NOMO-1 treated with dmso at 0.1 percent for 144 hours (cell line): ENCODE data around the gene ANKH.

Experiments used
- DNase-seq: peaks from one replicate; lab custom pipeline; 2025; ENCODE audit not compliant: unreplicated experiment; lab: John Stamatoyannopoulos, UW

Gene ANKH

GRCh38 chr5:14741131-14741530, 130.4 kb downstream of the ANKH start:
- no peak for DNase-seq

DNA sequence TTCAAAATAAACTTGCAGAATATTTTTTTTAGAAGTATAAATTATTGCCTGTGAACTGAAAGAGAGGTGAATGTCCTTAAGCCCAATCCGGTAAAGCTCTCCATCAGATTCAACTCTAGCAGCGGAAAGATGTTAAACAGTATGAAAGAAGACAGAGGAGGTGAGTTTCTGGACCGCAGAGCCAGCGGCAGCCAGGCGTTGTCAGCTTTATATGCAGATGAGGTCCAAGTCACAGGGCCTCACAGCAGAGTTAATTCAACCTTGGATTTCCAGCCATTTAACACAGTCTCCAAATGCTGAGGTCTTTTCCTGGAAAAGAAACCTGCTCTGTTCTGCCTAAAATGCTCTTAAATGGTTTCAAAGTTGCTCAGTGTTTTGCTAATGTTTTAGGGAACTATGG, 131.6 kb downstream of the ANKH start:
- no peak for DNase-seq

GRCh38 chr5:14739538-14739937, 132.0 kb downstream of the ANKH start:
- no peak for DNase-seq

DNA sequence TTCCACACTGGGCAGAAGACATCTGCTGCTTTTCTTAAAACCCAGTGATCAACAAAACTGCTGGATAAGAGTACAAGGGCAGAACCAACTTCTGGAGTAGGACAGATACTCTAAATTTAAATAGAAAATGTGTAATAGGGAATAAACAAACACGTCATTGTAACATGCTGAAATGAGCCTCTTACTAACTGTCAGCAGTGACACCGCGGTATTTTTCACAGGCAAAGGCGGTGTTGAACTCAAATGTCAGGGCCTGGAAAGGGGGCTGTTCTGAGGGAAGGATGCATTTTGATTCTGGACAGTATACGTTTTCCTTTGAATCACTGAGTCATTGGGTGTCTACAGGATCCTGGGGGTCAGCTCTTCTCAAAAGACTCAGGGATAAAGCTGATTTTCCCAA, 133.5 kb downstream of the ANKH start:
- DNase-seq, result no peak

GRCh38 chr5:14737291-14737690, 134.3 kb downstream of the ANKH start:
- no peak for DNase-seq

- DNase-seq, result no peak
Observed at GRCh38 chr5:14735944-14736343, 135.6 kb downstream of the ANKH start.

DNA sequence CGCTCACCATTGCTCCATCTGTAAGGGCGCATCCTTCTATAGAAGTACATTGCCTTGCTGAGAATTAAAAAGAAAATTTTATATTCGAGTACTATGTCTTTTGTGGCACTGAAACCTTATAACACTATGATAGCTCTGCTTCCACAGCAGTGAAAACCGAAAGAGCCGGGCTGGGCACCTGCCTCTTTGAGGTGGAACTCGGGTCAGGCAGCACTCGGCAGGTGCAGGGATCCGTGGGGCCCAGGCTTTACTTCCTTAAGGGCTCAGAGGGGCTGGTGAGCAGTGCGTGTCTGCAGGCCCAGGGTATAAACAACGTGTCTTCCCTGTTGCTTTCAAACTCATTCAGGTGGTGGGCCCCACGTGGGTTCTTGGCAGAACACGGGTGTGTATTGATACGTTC, 137.2 kb downstream of the ANKH start:
- DNase-seq, result no peak

DNA sequence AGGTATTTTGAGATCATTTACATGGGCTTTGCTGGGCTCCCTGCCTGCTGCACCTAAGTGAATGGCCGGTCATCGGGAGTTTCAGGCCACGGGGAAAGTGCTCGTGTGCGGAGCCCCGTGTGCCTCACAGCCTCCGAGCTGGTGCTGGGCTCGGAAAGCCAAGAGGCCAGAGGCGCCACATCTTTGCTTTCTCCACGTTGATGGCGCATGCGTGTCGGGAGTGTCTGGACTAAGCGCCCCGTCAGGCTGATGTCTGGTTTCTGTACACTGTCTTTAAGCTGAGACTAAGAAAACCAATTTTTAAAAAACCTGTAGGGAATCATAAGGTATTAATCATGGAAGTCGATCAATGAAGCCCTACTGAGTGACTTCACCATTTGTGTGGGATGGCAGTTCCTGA, 137.9 kb downstream of the ANKH start:
- no peak for DNase-seq

DNA sequence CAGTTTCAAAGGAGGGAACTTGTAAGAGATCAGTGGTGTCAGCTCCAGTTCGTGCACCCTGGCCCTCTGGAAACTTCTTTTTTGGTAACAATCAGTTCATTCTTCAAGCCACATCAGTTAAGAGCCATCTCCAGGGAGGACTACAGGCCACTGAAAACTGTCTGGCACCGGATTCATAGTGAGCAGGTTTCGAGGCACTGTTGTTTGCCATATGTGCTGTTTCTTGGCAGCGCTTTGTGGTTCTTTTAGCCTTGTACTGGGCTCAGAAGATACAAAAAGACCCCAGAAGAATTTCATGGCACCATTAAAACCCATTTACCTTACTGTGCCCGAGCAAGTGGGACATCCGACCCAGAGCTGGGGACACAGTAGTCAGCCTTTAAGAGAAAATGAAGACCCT, 138.6 kb downstream of the ANKH start:
- no peak for DNase-seq

DNA sequence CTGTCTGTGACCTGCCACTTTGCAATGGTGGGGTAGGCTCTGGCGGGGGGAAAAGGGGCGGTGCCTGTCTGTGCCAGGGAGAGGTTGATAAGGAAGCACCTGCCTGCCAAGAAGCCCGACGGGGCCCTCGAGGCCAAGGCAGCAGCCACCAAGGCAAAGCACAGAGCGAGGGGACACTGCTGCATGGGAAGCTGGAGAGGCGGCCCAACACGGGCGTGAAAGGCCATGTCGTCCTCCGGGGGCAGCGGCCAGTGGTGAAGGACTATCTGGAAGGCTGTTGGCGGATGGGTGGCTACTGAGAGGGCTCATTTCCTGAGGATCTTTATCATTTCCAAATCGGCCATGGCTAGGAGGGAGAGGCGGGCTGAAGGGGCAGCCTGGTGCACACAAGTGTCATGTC, 140.7 kb downstream of the ANKH start:
- no peak for DNase-seq

DNA sequence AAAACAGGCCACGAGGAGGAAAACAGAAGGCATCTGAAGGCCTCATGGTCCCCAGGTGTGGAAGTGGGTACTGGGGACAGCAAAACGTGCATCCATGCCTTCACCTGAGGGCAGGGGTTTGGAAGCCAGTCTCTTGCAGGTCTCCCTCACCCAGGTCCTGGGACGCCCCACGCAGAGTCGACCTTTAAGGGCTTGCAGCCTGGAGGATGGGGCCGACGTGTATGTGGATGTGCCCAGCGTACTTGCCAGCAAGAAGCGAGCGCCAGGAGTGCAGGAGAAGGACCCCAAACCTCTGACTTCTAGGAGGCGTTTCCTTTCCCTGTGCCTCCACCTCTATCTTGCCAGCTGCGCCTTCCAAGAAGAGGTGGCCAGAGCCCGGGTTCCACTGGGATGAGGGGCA, 141.1 kb downstream of the ANKH start:
- no peak for DNase-seq

- no peak for DNase-seq
Observed at GRCh38 chr5:14729448-14730385, 141.9 kb downstream of the ANKH start.

- no peak for DNase-seq
Observed at GRCh38 chr5:14728459-14728938, 143.1 kb downstream of the ANKH start.

GRCh38 chr5:14727928-14728458, 143.6 kb downstream of the ANKH start:
- DNase-seq, result no peak

- DNase-seq, result peak; percentile 73
Observed at GRCh38 chr5:14727428-14727865, 144.1 kb downstream of the ANKH start.

DNA sequence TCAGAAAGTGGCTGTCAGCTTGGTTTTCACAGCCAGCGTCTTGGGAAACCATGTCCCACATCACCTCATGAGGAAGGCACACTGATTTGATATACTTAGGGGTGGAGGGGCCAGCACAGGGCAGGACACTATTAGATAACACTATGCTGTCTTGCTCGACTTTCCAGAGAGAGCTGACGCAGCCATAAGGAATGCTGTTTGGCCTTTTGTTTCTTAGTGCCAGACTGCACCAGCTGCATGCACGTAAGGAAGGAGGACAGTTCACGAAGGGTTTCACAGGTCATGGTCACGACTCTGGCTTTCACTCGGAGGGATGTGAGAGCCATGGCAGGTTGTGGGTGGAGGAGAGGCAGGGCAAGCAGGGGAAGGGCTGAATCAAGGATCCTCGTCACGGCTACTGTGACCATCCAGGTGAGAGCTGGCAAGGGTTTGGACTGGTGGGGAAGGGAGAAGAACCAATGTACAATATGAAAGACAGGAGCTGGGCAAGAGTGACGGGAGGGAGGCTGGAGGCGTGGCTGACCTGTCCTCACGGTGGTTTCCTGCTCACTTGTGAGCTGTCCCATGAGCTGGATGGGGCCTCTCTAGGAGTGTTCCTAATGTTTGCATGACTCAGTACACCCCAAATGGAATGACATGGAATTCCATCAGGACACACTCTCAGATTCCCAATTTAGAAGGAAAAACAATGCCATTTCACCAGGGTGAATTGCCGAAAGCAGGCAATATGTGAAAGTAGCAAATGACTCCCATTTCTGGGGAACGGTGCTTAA, 145.3 kb downstream of the ANKH start:
- no peak for DNase-seq

GRCh38 chr5:14724633-14725032, 146.9 kb downstream of the ANKH start:
- DNase-seq, result no peak

DNA sequence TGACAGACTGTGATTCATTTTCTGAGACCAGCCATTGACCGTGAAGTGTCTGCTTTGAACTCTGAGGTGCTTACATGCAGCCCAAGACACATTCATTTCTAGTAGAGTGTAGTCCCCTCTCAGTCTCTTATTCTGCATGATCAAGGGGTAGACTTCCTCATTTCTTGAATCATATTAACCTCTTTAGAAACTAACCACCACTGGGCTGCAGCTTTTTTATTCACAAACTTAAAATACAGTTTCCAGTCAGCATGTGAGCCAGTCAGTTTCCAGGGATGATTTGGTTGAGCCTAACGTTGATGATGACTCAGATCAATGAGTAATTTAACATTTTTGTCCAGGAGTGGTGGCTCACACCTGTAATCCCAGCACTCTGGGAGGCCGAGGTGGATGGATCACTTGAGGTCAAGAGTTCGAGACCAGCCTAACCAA, 147.9 kb downstream of the ANKH start:
- DNase-seq, result peak; percentile 24

GRCh38 chr5:14722923-14723322, 148.7 kb downstream of the ANKH start:
- DNase-seq, result no peak

- DNase-seq, result no peak
Observed at GRCh38 chr5:14721990-14722656, 149.5 kb downstream of the ANKH start.
